ENCODE data around the gene NR1H3. TPM values are rescaled to one million over a fixed set of nuclear protein-coding genes. Genes with fewer than 3 reads are reported as not detected.
"Not testable (repeated sequence)": the region's sequence is repeated elsewhere in the genome, so short reads cannot be mapped to it uniquely, and the experiment has no call there.

The NR1H3 gene
- total RNA-seq, 2 experiments from 2014 or later: 6.2 to 14.7 TPM

GRCh38 chr11:47308050-47308823 is 50.4 kb downstream of the NR1H3 start:
- BruUV-seq (replicated peaks): no TSS peak
- H3K4me2 ChIP-seq (ENCODE audit: low read length): no peak overlapping the region
- H3K27ac ChIP-seq (ENCODE audit: low read depth, low read length, poor library complexity, severe bottlenecking): no peak overlapping the region
- no peak for DNase-seq (ENCODE audit: low spot score)
- H3K36me3 ChIP-seq (ENCODE audit: insufficient read depth, low read length): peaks cover 95% of the 10 kb centered on the region
- ChIA-PET CTCF (ENCODE audit: unreplicated experiment) (no interaction called here), POLR2A (interaction anchor here (0.6 kb wide), 1 partner anchor 14 kb away, joined by 3 read pairs; no protein-coding TSS in a partner anchor)
- TF ChIP-seq EZH2phosphoT487 (IDR thresholded peaks at IDR 0.05; ENCODE audit: borderline replicate concordance, low read depth, low read length) (no peak), CTCF (conservative IDR thresholded peaks at IDR 0.05; ENCODE audit: low read length) (no peak)
- no peaks in the 10 kb centered on the region for H3K9me2 ChIP-seq (ENCODE audit: insufficient read depth, low read length)
- no peak overlapping the region for H2AFZ ChIP-seq (ENCODE audit: low read length)
- intact Hi-C loops (cut with micrococcal nuclease; ENCODE audit: unreplicated experiment): no loop called here
- no peak overlapping the region for H3K4me3 ChIP-seq (ENCODE audit: low read depth, low read length, poor library complexity, severe bottlenecking)
- H3K4me1 ChIP-seq (ENCODE audit: insufficient read depth, low read length, poor library complexity, severe bottlenecking): no peaks in the 10 kb centered on the region
- H4K20me1 ChIP-seq (ENCODE audit: insufficient read depth, low read length): no peaks in the 10 kb centered on the region
- H3K9me3 ChIP-seq (ENCODE audit: low read length): no peaks in the 10 kb centered on the region
- no peaks in the 10 kb centered on the region for H3K79me2 ChIP-seq (ENCODE audit: insufficient read depth, low read depth, low read length)

- H3K27ac ChIP-seq (ENCODE audit: low read depth, low read length, poor library complexity, severe bottlenecking): no peak overlapping the region
- ChIA-PET POLR2A (interaction anchor here (0.6 kb wide), 1 partner anchor 15 kb away, joined by 7 read pairs; no protein-coding TSS in a partner anchor), CTCF (ENCODE audit: unreplicated experiment) (no interaction called here)
- H3K4me2 ChIP-seq (ENCODE audit: low read length): no peak overlapping the region
- no peaks in the 10 kb centered on the region for H3K9me2 ChIP-seq (ENCODE audit: insufficient read depth, low read length)
- no peaks in the 10 kb centered on the region for H3K9me3 ChIP-seq (ENCODE audit: low read length)
- intact Hi-C loops (cut with micrococcal nuclease; ENCODE audit: unreplicated experiment): no loop called here
- H2AFZ ChIP-seq (ENCODE audit: low read length): no peak overlapping the region
- DNase-seq (ENCODE audit: low spot score): no peak
- no peaks in the 10 kb centered on the region for H3K4me1 ChIP-seq (ENCODE audit: insufficient read depth, low read length, poor library complexity, severe bottlenecking)
- no peaks in the 10 kb centered on the region for H3K79me2 ChIP-seq (ENCODE audit: insufficient read depth, low read depth, low read length)
- H4K20me1 ChIP-seq (ENCODE audit: insufficient read depth, low read length): no peaks in the 10 kb centered on the region
- TF ChIP-seq EZH2phosphoT487 (IDR thresholded peaks at IDR 0.05; ENCODE audit: borderline replicate concordance, low read depth, low read length) (no peak), CTCF (conservative IDR thresholded peaks at IDR 0.05; ENCODE audit: low read length) (no peak)
- no peak overlapping the region for H3K4me3 ChIP-seq (ENCODE audit: low read depth, low read length, poor library complexity, severe bottlenecking)
- BruUV-seq (replicated peaks): no TSS peak
- peaks cover 83% of the 10 kb centered on the region for H3K36me3 ChIP-seq (ENCODE audit: insufficient read depth, low read length)
Observed at GRCh38 chr11:47314992-47315391, 57.2 kb downstream of the NR1H3 start.

- H3K4me2 ChIP-seq (ENCODE audit: low read length); DNase-seq (ENCODE audit: low spot score); CTCF ChIA-PET (ENCODE audit: unreplicated experiment): not testable (repeated sequence)
Observed at GRCh38 chr11:47316501-47316900, 58.7 kb downstream of the NR1H3 start.

More at GRCh38 chr11:47316501-47316900, 58.7 kb downstream of the NR1H3 start:
- BruUV-seq (replicated peaks); H2AFZ ChIP-seq (ENCODE audit: low read length); H3K4me1 ChIP-seq (ENCODE audit: insufficient read depth, low read length, poor library complexity, severe bottlenecking); H3K27ac ChIP-seq (ENCODE audit: low read depth, low read length, poor library complexity, severe bottlenecking); POLR2A ChIA-PET; intact Hi-C loops (cut with micrococcal nuclease; ENCODE audit: unreplicated experiment); H4K20me1 ChIP-seq (ENCODE audit: insufficient read depth, low read length); H3K4me3 ChIP-seq (ENCODE audit: low read depth, low read length, poor library complexity, severe bottlenecking); H3K9me3 ChIP-seq (ENCODE audit: low read length); H3K9me2 ChIP-seq (ENCODE audit: insufficient read depth, low read length); H3K79me2 ChIP-seq (ENCODE audit: insufficient read depth, low read depth, low read length): not testable (repeated sequence)
- H3K36me3 ChIP-seq (ENCODE audit: insufficient read depth, low read length): peaks cover 76% of the 10 kb centered on the region

Measured in OCI-LY7 (cell line).